OCI-LY7 (cell line): Measurements from ENCODE around the gene GLI3. TPM values are rescaled to one million over a fixed set of nuclear protein-coding genes. Genes with fewer than 3 reads are reported as not detected.

Source experiments
- BruUV-seq: library from RNA; stranded (reverse); fragments of 400-500 nt; replicated peaks from 2 replicates; lab custom pipeline; 2021; lab: Mats Ljungman, UMichigan
- CTCF ChIA-PET: fragments of 300-600 bp; sonication (Branson Sonifier 250); formaldehyde crosslinking; loops from one replicate; lab custom pipeline; 2022; ENCODE audit warnings: antibody characterized with exemption; ENCODE audit not compliant: unreplicated experiment; lab: Charles Lee
- POLR2A ChIA-PET: fragments of 300-600 bp; sonication (Branson Sonifier 250); formaldehyde crosslinking; loops from one replicate; lab custom pipeline; 2022; ENCODE audit warnings: antibody characterized with exemption; lab: Charles Lee
- DNase-seq: peaks from one replicate; pipeline ENCODE4 v3.0.0-alpha.2; 2015; ENCODE audit warnings: low spot score
- H2AFZ ChIP-seq: fragments of 200-600 bp; sonication (generic), shearing (Covaris generic); 2 replicates; pipeline ENCODE4 v1.6.1; 2014; ENCODE audit warnings: mild to moderate bottlenecking, antibody characterized with exemption, low read length, moderate library complexity
- H3K27ac ChIP-seq: fragments of 200-600 bp; sonication (generic); 2 replicates; pipeline ENCODE4 v1.5.1; 2014; ENCODE audit warnings: mixed run types, low read depth, mild to moderate bottlenecking, moderate library complexity, low read length, inconsistent platforms; ENCODE audit not compliant: poor library complexity, severe bottlenecking
- H3K36me3 ChIP-seq: fragments of 200-600 bp; sonication (generic); 2 replicates; pipeline ENCODE4 v1.6.1; 2014; ENCODE audit warnings: mild to moderate bottlenecking, antibody characterized with exemption, low read length, moderate library complexity, mixed read lengths; ENCODE audit not compliant: insufficient read depth
- H3K4me1 ChIP-seq: fragments of 200-600 bp; sonication (generic); 2 replicates; pipeline ENCODE4 v1.5.1; 2014; ENCODE audit warnings: mild to moderate bottlenecking, low read length; ENCODE audit not compliant: insufficient read depth, poor library complexity, severe bottlenecking
- H3K4me2 ChIP-seq: fragments of 200-600 bp; sonication (generic); 2 replicates; pipeline ENCODE4 v1.6.1; 2014; ENCODE audit warnings: mild to moderate bottlenecking, low read length
- H3K4me3 ChIP-seq: fragments of 200-600 bp; sonication (generic); 2 replicates; pipeline ENCODE4 v1.5.1; 2014; ENCODE audit warnings: mild to moderate bottlenecking, low read depth, low read length; ENCODE audit not compliant: poor library complexity, severe bottlenecking
- H3K79me2 ChIP-seq: fragments of 200-600 bp; sonication (generic); 2 replicates; pipeline ENCODE4 v1.6.1; 2016; ENCODE audit warnings: low read depth, mild to moderate bottlenecking, low read length, moderate library complexity, mixed read lengths; ENCODE audit not compliant: insufficient read depth
- H3K9me2 ChIP-seq: fragments of 200-600 bp; sonication (generic); 2 replicates; pipeline ENCODE4 v1.6.1; 2016; ENCODE audit warnings: mild to moderate bottlenecking, low read length, mixed read lengths; ENCODE audit not compliant: insufficient read depth
- H3K9me3 ChIP-seq: fragments of 200-600 bp; sonication (generic); 2 replicates; pipeline ENCODE4 v1.6.1; 2014; ENCODE audit warnings: mild to moderate bottlenecking, mixed run types, low read length, mixed read lengths
- H4K20me1 ChIP-seq: fragments of 200-600 bp; sonication (generic); 2 replicates; pipeline ENCODE4 v1.6.1; 2014; ENCODE audit warnings: mild to moderate bottlenecking, antibody characterized with exemption, low read length, moderate library complexity, mixed read lengths; ENCODE audit not compliant: insufficient read depth
- EZH2phosphoT487 ChIP-seq: fragments of 200-600 bp; sonication (generic); IDR thresholded peaks from 2 replicates; pipeline ENCODE4 v1.6.1; 2018; ENCODE audit warnings: low read depth, borderline replicate concordance, mild to moderate bottlenecking, mixed run types, antibody characterized with exemption, low read length, moderate library complexity, mixed read lengths
- intact Hi-C: fragments of 100-400 bp; cut with micrococcal nuclease; formaldehyde crosslinking; loops from one replicate; pipeline ENCODE4 v1.10.0; 2022; ENCODE audit not compliant: unreplicated experiment
- total RNA-seq, 2 experiments: library from RNA; depleted of rRNA in 1 of 2; stranded (reverse); fragments of >200 nt in 1 of 2; shearing (Covaris generic) in 1 of 2; gene quantifications; 2 replicates each; pipeline ENCODE4 v1.2.3, GENCODE V29; 2014 to 2022
- TF ChIP-seq, protein P1 (sequence below): fragments of 200-600 bp; sonication (generic); conservative IDR thresholded peaks from 2 replicates; pipeline ENCODE4 v1.5.1; 2014; ENCODE audit warnings: mild to moderate bottlenecking, antibody characterized with exemption, low read length, moderate library complexity, mixed read lengths

Gene GLI3
- total RNA-seq, 2 experiments from 2014 or later: not detected

DNA sequence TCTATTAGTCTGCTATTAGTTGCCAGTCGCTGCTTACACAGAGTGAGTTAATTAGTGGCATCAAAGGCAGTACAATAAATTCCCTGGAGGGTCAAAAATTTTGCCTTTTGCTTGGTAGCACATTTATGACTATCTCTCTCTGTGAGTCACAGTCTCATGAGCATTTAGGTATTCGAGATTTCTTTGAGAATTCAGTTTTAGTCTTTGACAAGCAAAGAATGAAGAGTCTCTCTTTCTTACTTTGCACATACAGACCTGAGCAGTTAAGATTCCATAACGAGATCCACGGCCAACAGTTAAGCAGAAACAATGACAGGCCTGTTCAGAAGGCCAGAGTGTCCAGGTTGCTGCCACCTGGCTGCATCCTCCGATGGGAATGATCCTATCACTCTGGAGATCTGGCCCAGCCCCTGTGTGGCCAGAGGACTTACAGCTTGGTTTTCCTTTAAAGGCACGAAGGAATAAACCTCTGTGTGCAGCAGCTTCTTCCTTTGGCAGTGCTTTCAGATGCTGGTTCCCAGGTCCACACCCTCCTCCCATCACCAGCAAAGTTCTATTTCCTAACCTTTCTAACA, 80.6 kb downstream of the GLI3 start:
- Histone ChIP-seq H3K9me2 (no peaks in the 10 kb centered on the region), H2AFZ (no peak overlapping the region), H3K4me1 (no peaks in the 10 kb centered on the region), H3K4me3 (no peak overlapping the region), H3K79me2 (no peaks in the 10 kb centered on the region), H3K9me3 (no peaks in the 10 kb centered on the region), H3K36me3 (no peaks in the 10 kb centered on the region), H3K4me2 (no peak overlapping the region), H4K20me1 (no peaks in the 10 kb centered on the region), H3K27ac (no peak overlapping the region)
- DNase-seq: no peak
- ChIA-PET POLR2A (no interaction called here), CTCF (no interaction called here)
- TF ChIP-seq, protein P1, sequence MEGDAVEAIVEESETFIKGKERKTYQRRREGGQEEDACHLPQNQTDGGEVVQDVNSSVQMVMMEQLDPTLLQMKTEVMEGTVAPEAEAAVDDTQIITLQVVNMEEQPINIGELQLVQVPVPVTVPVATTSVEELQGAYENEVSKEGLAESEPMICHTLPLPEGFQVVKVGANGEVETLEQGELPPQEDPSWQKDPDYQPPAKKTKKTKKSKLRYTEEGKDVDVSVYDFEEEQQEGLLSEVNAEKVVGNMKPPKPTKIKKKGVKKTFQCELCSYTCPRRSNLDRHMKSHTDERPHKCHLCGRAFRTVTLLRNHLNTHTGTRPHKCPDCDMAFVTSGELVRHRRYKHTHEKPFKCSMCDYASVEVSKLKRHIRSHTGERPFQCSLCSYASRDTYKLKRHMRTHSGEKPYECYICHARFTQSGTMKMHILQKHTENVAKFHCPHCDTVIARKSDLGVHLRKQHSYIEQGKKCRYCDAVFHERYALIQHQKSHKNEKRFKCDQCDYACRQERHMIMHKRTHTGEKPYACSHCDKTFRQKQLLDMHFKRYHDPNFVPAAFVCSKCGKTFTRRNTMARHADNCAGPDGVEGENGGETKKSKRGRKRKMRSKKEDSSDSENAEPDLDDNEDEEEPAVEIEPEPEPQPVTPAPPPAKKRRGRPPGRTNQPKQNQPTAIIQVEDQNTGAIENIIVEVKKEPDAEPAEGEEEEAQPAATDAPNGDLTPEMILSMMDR: no peak
- no peak for TF ChIP-seq EZH2phosphoT487
- intact Hi-C loops: no loop called here
- BruUV-seq: no TSS peak

DNA sequence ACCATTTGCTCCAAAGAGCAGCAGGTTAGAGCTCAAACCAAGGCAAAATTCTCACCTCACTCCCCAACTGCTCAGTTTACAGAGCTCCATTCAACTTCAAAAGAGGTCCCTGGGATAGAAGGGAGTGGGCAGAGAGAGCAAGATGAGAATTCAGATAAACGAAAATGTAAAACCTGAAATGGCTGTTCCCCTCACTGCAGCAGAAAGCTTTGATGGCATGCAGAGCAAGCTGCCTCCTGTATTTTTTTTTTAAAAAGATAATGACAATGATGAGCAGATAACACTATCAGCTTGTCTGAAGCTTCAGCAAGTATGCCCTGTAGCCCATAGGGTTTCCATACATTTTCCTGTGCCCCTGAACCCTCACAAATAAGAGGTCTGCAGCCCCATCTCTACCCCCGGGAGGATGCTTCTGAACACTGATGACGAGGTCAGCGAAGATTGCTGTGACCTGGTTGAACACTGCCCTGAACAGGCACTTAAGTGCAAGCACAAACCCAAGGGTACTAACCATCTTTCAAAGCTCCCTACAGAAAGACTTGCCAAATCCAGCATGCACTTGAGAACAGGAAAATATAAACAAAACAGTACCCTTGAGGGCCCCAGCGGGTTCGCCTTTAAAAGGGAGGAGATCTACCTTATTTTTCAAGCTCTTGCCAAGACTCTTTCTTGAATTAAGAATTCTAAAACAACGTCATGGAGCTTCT, 81.3 kb downstream of the GLI3 start:
- intact Hi-C loops: no loop called here
- no peaks in the 10 kb centered on the region for H3K4me1 ChIP-seq
- no peaks in the 10 kb centered on the region for H3K9me3 ChIP-seq
- H3K4me2 ChIP-seq: no peak overlapping the region
- no peak overlapping the region for H3K27ac ChIP-seq
- TF ChIP-seq EZH2phosphoT487: no peak
- TF ChIP-seq, protein P1: no peak
- no peaks in the 10 kb centered on the region for H3K36me3 ChIP-seq
- no peak overlapping the region for H2AFZ ChIP-seq
- no peaks in the 10 kb centered on the region for H4K20me1 ChIP-seq
- H3K4me3 ChIP-seq: no peak overlapping the region
- no peaks in the 10 kb centered on the region for H3K9me2 ChIP-seq
- no peaks in the 10 kb centered on the region for H3K79me2 ChIP-seq
- no TSS peak for BruUV-seq
- ChIA-PET POLR2A (interaction anchor here (0.6 to 0.7 kb wide), 2 partner anchors 120 to 1192 kb away, joined by 3 read pairs; no protein-coding TSS in a partner anchor), CTCF (no interaction called here)
- no peak for DNase-seq

DNA sequence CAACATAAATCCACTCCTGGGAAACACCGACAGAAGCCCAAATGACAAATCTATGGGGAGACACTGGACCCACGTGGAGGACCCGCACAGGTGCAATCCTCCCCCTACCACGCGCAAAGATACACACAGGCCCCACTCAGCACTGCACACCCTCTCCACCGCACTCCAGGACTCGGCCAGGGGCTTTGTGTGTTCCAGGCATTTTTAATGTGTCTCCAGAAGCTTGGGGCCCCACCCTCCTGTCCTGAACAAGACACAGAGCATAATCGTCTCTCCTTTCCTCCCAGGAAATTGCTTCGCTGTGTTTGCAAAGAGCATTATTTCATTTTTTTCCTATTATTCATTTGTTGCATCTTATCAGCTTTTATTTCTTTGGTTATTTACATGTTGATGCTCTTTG, 82.8 kb downstream of the GLI3 start:
- BruUV-seq: no TSS peak
- no peaks in the 10 kb centered on the region for H3K4me1 ChIP-seq
- H3K4me2 ChIP-seq: no peak overlapping the region
- no peaks in the 10 kb centered on the region for H4K20me1 ChIP-seq
- no peaks in the 10 kb centered on the region for H3K9me2 ChIP-seq
- no peak for TF ChIP-seq EZH2phosphoT487
- TF ChIP-seq, protein P1: no peak
- ChIA-PET POLR2A (no interaction called here), CTCF (no interaction called here)
- no peaks in the 10 kb centered on the region for H3K79me2 ChIP-seq
- intact Hi-C loops: no loop called here
- H3K27ac ChIP-seq: no peak overlapping the region
- H3K36me3 ChIP-seq: no peaks in the 10 kb centered on the region
- no peaks in the 10 kb centered on the region for H3K9me3 ChIP-seq
- DNase-seq: no peak
- H2AFZ ChIP-seq: no peak overlapping the region
- no peak overlapping the region for H3K4me3 ChIP-seq
